Right kidney (tissue), 1 donor: ENCODE results near the gene ITPRIPL1.

ENCODE experiments used
- DNase-seq: peaks from one replicate; pipeline ENCODE4 v3.0.0-alpha.2; 2016

The ITPRIPL1 gene

DNA sequence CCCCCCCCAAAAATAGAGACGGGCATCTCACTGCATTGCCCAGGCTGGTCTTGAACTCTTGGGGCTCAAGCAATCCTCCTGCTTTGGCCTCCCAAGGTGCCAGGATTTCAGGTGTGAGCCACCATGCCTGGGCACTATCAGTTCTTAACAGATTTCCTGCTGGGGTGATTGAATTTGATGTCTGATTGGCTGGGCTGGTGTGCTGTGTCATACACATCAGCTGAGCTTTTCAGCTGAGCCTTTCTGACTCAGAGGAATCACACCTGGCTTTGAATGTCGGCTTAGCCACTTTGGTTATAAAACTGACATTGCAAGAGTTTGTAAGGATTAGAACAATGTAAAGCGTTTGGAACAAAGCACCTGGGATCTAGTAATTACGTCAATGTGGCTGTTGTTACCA lies 29.4 kb downstream of the ITPRIPL1 start:
- no peak for DNase-seq

DNA sequence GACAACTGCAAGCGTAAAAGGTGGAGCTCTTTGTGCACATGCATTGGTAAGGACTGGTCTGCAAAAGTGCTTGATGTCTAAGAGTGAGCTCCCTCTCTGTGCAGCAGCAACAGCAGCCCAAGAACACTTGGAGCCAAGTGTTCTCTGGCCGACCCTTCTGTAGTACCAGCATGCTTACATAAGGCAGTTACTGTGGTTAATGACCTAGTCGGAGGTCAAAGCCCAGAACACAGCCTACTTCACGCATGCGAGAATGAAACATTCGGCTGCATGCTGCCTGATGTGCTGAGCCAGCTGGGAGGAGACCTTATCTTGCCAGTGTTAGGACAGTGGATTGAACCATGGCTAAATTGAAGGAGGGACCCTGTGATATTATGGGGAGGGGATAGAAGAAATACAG lies 31.8 kb downstream of the ITPRIPL1 start:
- no peak for DNase-seq

DNA sequence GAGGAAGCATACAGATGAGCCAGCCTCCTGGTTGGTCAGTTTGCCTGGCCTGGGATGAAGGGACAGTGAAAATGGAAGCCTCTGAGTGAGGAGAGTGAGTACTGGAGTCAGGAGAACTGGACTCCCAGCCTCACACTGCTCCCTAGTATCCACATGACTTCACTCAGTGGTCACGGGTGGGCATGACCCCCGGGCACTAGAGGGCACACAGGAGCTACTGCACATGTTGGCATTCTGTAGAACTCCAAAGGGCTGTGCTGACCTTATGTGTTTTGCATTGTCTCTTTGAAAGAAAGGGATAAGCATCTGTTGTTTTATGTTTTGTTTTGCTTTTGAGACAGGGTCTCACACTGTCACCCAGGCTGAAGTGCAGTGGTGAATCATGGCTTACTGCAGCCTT lies 34.2 kb downstream of the ITPRIPL1 start:
- DNase-seq, result no peak

DNA sequence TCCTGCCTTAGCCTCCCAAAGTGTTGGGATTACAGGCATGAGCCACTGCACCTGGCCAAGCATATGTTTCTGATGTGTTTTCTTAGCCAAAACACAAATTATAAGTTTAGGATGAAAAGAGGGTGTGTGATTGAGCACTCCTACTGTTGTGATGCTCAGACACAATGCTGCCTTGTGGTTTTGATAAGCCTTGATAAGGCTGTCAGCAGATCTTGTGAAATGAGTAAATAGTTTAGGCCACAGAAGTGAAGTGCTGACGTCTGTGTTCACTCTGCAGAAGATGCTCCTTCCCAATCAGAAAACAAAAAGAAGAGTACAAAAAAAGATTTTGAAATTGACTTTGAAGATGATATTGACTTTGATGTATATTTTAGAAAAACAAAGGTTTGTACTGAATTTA lies 34.7 kb downstream of the ITPRIPL1 start:
- DNase-seq, result no peak

DNA sequence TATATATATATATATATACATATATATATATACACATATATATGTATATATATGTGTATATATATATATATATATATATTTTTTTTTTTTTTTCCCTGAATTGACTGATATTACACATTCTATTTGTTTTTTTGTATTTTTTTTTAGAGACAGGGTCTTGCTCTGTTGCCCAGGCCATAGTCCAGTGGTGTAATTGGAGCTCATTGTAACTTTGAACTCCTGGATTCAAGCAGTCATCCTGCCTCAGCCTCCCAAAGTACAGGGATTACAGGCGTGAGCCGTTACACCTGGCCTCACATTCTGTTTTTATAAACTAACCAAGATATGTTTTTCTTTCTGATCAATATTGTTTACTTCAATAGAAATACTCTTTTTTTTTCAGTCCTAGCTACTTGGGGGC lies 36.6 kb downstream of the ITPRIPL1 start:
- DNase-seq, result no peak

DNA sequence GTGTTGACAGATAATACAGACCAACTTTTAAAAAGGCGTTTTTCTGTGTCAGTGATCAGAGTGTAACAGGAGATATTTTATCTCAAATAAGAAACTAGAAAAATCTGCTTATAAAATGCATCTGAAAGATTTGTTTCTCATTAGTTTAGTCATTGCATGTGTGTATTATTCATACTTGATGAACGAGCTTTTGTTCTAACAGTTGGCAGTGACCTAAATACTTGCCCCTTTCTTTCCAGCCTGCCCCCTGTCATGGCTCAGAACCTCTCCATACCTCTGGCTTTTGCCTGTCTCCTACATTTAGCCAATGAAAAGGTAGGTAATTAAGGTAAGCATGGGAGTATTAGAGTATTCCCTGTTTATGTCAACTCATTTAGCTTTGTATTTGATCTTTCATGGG lies 44.1 kb downstream of the ITPRIPL1 start:
- DNase-seq, result no peak

DNA sequence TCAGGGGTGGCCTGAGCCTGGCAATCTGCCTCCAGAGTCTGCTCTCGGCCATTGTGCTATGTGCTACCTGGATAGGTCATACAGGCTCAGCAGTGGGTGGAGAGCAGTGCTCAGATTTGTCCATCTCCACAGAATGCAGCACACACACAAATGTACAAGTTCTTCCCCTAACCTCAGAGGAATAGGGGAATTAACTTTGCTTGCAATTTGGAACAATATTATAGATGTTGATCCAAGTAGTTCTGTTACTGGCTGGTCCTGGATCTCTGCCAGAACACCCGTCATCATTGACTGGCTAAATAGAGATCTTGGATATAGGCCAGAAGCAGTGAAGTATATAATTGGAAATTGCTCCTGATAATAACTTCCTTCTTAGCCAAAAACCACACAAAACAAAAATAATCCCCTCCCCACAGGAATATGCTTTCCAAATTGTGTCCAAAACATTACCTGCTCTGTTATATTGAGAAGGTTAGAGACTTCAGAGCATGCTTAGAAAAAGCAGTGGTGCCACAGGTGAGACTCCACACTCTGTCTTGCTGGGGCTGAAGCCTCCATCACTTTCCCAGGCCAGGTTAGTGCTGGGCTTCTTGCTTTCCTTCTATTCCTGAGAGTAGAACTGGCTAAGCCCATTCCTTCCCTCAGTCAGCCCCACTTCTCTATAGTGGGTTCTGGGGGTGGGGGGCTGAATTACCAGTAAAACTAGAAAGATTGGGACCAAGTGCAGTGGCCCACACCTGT lies 49.3 kb downstream of the ITPRIPL1 start:
- DNase-seq, result peak; percentile 24
